Hematopoietic multipotent progenitor cell (in vitro differentiated cells): Measurements from ENCODE around the gene RHOF. TPM values are rescaled to one million over a fixed set of nuclear protein-coding genes. Genes with fewer than 3 reads are reported as not detected.
"Not testable (repeated sequence)": the region's sequence is repeated elsewhere in the genome, so short reads cannot be mapped to it uniquely, and the experiment has no call there.

Source experiments
- DNase-seq, 3 donors: peaks; one replicate each; pipeline ENCODE4 v3.0.0-alpha.2; 2011 to 2015; ENCODE audit warnings: low read depth in 2 of 3, low spot score in 2 of 3
- total RNA-seq: library from RNA; depleted of rRNA; stranded (reverse); fragments of >200 nt; gene quantifications from one replicate; pipeline ENCODE4 v1.2.3, GENCODE V29; 2012

Gene RHOF
- total RNA-seq, 1 donor: 74.3 TPM

DNA sequence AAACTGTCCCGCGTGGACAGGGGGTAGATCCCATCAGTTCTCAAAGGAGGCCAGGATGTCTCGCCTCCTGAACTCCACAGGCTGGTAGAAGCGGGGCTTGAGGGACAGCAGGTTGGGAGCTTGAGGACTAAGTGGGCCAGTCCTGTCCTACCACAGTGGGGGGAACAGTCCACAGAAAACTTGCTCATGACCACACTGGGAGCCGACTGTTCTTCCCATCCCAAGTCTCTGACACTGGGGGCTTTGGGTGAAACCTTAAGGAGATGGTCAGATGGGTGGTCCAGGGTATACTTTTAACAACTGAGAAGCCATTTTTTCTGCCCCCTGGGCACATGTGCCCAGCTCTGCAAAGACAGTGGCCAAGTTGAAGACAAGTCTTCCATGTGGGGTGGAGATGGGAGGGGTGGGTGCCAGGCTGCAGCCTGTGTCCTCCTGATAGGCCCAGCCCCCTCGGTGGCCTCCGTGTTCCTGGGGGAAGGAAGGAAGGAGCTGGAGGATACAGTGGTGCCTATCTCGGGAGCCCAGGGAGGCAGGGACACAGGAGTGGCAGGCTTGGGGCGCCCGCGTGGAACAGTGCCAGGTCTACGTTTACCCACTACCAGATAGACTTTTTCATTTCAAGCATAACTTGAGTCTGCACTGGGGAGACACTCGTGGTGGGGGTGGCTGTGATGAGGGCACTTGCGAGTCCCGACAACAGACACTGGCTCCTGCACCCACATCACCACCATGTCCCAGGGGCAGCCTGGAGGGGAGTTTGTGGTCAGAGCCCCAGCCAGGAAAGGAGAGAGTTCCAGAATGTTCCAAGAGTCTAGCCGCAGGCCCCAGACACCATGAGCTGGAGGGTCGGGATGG is 14.7 kb downstream of the RHOF start:
- DNase-seq: no peak

DNA sequence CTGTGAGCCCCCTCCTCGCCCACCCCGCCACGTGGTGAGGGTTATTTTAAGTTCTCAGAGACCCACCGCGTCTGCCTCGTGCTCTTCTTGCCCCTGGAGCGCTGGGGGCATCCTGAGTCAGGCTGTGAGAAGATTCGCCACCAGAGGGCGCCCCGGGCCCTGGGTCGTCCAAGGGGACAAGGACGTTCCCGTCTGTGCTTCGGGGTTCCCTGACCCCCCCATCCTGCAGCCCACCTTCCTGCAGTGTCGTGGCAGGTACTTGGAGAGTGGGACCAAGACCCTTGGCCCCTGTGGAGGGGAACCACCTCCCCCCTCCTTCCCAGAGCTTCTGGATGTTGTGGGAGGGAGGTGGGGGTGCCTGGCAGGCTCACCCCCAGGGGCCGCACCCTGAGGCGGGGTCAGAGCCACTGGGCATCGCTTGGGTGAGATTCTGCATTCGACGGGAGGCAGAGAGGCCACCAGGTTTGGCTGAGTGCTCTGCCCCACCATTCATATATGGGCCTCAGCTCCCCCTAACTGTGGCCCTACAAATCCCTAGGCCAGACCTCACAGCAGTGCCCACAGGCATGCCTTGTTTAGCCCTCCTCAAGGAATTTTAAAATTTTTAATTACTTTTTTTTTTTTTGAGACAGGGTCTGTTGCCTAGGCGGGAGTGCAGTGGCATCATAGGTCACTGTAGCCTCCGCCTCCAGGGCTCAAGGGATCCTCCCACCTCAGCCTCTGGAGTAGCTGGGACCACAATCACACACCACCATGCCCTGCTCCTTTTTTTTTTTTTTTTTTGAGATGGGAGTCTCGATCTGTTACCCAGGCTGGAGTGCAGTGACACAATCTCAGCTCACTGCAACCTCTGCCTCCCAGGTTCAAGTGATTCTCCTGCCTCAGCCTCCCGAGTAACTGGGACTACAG is 17.0 kb downstream of the RHOF start:
- DNase-seq: peak; percentile 83 to 89 (median 86)

DNA sequence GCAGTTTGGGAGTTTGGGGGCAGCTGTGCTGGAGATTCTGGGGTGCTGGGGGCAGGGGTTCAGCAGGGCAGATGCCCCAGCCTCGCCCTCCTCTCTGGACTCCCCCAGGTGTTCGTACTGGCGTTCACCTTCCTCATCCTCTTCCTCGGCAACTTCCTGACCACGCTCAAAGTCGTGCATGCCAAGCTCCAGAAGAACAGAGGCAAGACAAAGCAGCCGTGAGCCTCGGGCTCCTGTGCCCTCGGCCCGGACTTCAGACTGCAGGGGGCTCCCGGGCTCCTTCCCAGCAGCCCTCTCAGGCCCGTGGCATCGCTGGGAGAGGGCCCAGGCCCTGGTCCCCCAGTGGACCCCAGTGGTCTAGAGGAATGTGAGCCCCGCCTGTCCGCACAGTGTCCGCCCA is 18.0 kb downstream of the RHOF start:
- no peak for DNase-seq

DNA sequence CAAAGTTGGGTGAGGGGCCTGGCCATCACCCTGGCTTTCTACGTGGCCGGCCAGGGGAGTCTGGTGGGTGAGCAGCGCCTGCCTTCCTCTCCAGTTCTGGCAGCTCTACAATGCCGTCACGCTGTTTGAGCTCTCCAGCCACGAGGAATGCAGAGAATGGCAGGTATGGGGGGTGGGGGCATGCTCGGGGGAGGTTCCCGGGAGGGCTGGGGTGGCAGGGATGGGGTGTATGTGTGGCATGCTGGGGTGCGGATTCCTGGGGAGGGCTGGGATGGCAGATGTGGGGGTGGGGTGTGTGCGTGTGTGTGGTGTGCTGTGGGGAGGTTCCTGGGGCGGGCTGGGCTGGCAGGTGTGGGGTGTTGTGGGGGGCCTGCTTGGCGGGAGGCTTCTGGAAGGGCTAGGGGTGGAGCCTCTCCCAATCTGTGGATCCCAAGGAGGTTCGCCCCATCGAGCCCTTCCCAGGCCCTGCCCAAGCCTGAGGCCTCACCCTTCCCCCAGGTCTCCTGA is 18.5 kb downstream of the RHOF start:
- no peak for DNase-seq

DNA sequence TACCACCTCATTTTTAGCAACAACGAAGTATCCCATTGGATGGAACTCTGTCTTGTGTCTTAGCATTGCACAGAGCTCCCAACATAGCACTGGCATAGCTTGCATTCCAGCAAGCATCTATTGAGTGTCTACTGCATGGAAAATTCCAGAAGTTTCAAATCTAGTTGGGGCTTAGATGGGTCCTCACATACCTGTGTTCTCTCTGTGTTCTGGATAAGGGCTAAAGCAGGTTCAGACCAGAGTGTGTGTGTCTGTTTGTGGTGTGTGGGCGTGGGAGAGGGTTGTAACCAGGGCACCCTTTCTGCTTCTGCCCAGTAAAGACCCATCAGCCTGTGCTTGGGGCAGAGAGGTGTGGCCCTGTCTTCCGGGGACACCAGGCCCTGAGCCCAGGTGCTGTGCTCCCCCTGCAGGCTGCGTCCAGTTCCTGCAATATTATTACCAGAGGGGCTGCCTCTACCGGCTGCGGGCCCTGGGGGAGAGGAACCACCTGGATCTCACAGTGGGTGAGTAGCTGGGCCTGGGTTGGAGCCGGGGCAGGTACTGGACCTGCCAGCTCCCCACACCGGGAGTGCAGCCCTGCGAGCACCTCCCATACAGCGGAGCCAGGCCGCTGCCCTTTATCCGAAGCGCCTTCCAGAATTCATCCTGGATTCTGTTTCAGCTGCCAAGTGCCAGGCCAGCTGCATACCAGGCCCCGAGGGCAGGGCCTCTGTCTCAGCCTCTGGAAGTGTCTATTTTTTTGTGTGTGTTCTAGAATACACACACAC is 20.3 kb downstream of the RHOF start:
- DNase-seq: peak in 2 of 3 donors; percentile 65 to 74

DNA sequence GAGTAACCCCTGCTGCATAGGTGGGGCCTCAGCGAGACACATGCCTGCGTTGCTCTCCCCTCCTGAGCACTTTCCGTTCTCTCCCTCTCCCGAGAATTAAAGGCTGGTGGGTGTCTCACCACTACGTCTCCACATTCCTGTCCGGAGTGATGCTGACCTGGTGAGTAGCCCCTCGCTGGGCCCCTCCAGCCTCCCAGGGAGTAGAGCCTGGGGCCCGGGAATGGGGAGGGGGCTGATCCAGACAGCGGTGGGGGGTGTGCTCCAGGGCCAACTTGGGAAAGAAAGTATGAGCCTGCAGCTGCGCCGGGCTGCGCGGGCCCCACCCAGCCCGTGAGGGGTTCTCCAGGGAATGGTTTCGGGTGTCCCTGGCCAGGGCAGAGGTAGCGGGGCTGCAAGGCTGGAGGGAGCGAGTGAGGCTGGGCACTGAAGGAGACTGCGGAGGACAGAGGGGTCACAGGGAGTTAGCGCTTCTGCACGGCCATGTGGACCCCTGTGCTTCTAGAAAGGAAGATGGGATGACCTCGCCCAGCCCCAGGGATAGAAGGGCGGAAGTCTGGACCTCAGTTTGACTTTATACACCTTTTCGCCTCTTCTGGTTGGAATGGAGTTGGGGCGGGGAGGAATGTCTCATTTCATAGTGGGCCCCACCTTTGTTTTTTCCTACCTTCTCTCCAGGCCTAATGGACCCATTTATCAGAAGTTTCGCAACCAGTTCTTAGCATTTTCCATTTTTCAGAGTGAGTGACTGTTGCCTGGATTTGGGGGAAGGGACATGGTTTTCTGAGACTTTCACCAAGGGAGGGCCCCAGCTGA is 22.5 kb downstream of the RHOF start:
- DNase-seq: no peak

DNA sequence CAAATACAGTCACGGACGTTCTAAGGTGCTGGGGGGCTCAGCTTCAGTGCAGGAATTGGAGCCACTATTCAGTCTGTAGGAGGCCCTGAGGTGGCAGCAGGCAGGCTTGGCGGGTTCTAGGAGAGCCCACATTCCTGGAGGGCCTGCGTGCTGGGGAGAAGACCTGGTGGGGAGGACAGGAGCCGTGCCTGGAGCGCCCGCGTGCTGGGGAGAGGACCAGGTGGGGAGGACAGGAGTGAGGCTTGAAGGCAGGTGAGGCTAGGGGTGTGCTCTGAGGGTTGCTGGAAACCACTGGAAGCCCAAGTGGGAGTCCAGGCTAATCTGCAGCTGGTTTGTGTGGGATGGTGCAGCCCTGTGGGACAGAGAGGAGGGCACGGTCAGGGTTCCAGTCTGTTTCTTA is 23.1 kb downstream of the RHOF start:
- DNase-seq: no peak

DNA sequence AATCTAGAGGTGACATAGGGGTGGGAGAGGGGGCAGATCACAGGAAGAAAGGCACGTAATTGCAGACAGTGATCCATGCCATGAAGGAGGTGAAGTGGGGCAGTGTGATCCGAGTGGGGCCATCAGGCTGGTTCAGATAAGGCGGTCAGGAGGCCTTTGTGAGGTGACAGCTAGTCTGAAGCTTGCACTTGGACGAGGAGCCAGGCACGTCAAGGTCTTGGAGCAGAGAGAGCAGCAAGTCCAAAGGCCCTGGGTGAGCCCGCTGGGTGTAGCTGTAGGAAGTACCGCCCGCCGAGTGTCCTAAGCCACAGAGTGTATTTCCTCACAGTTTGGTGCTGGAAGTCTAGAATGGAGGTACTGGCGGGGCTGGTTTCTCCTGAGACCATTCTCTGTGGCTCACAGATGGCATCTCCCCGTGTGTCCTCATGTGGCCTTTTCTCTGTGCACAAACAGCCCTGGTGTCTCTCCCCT is 23.6 kb downstream of the RHOF start:
- DNase-seq: no peak

DNA sequence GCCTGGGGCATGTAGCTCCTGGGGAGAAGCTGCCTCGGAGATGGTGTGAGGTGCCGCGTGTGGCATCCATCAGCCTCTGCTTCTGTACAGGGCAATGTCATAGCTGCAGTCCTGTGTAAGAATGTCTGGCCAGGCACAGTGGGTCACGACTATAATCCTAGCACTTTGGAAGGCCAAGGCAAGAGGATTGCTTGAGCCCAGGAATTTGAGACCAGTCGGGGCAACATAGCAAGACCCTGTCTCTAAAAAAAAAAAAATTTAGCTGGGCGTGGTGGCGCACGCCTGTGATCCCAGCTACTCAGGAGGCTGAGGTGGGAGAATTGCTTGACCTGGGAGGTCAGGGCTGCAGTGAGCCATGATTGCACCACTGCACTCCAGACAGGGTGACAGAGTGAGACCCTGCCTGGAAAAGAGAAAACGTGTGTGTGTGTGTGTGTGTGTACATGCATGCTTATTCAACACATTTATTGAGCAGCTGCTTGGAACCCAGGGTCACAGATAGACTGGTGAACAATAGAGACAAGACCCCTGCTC is 24.1 kb downstream of the RHOF start:
- no peak for DNase-seq

DNA sequence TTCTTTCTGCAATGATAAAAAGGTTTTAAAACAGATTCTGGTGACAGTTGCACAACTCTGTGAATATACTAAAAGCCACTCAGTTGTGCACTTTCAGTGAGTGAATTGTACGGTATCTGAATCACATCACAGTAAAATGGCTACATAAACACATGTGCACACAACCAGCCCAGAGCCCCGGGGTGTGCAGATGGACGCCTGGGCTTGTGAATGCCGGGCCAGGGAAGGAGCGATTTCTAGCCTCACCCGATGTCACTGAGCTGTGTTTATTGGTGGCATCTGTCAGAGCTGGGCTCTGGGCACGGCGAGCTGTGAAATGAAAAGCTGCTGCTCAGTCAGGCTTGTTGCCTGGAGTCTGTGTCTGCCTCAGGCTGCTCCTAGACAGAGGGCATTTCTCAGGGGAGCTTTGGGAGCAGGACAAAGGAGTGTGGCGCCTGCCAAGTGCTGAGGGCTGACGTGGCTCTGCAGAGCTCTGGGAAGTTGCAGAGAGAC is 25.9 kb downstream of the RHOF start:
- DNase-seq: no peak

DNA sequence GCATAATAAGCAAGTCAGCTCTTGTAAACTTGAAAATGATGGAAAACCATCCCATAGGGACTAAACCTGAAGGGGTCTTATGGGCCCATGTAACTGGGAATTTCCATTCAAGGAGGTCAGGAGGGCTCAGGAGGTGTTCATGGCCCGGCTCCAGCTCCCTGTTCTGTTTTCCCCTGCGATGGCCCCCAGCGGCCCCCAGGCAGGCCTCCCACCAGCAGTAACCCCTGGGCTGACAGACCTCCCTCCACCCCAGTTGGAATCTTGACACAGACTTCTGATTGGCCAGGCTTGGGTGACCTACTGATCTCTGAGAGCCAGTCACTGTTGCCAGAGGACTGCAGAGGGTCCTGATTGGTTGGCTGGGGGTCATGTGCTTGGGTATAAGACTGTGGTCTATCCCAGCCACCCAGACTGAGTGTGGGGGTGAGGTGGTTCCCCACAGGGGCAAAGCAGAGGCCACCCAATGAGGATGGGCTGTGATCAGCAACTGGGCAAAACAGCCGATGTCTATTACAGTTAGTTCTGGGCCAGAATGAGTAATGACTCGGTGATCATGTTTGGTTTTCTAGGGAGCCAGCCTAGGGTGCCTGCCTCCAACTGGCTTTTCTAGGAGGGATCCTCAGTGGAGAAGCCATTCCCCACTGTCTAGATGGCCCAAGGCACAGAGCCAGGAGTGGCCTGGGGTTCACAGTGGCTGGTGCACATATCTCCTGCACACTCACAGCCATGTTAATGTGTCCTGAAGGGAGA is 27.0 kb downstream of the RHOF start:
- DNase-seq: no peak

DNA sequence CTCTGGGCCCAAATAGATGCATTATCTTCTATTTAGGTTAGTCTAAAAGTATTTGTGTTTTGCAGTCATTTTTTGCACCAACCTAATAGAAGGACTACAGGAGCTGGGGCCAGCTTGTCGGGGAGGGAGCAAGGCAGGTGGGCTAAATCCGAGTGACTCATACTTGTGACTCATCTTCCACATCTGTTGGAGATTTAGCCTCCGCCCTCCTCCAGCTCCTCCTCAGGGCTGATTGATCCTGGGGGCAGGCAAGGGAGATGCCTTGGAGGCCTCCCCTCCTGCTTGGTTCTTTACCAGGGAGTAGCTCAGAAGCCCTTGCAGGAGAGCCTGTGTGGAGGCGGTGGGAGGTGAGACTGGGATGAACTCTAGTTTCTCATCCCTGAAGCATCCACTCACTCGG is 27.9 kb downstream of the RHOF start:
- no peak for DNase-seq

DNA sequence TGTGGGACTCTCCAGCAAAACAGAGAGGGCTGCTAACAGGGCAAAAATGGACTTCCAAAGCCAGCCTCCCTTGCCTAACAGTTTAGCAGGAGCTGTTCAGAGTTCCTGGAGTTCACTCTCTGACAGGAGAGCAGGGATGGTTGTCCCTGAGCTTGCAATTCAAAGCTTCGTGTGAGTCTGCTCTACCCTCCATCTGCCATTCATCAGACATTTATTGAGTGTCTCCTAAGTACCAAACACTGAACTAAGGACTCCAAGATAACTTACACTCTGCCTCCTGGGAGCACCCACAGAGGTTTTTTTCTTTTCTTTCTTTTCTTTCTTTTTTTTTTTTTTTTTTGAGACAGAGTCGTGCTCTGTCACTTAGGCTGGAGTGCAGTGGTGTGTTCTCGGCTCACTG is 28.7 kb downstream of the RHOF start:
- DNase-seq: no peak

DNA sequence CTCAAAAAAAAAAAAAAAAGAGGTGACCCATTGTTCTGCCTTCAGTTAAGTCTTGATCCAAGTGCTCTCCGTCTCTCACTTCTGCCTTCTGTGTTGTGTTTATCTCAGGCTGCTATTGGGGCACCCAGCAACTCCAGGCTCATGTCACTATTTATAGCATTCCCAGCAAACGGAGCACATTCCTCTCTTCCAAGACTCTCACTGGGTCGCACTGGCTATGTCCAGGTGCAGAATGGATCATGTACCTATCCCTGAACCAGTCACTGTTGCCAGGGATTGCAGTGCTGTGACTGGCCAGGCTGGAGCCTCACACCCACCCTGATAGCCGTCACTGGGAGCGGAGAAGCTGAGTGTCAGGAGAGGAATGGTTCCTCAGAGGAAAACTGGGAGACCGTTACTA is 31.2 kb downstream of the RHOF start:
- DNase-seq: no peak

DNA sequence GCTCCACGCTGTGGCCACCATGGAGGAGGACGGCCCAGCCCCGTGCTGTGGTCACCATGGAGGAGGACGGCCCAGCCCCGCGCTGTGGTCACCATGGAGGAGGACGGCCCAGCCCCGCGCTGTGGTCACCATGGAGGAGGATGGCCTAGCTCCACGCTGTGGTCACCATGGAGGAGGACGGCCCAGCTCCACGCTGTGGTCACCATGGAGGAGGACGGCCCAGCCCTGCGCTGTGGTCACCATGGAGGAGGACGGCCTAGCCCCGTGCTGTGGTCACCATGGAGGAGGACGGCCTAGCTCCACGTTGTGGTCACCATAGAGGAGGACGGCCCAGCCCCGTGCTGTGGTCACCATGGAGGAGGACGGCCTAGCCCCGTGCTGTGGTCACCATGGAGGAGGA is 35.0 kb downstream of the RHOF start:
- not testable (repeated sequence) for DNase-seq

DNA sequence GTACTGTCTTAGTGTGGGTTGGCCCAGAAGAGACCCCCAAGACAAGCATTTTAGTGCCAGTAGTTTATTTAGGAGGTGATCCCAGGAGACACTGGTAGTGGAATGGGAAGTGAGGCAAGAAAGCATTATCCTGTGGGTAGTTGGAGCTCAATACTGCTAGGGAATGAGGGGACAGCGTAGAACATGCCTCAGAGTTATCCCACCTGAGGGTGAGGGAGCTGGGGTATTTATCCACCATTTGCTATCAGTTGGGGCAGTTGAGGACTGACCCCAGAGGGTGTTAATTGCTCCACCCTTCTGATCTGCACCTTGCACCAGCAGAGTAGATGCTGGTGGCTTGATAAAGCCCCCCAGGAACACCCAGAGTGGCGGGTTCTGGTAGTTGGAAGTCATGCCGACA is 37.9 kb downstream of the RHOF start:
- no peak for DNase-seq

DNA sequence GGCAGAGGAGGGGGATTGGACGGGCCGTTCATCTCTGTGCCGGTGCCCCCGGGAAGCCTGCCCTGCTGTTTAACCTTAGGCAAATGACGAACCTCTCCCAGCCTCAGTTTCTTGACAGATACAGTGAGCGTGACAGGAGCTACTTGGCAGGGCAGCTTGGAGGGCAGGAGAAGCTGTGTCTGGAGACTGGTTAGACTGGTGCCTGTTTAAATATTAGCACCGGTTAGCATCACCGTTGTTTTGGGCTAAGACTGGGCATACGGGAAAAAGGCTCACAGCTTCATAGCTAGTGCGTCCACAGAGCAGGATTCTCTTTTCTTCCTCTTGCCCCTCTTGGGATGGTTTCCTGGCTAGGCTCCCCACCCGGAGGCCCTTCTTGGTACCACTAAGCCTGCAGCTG is 38.7 kb downstream of the RHOF start:
- DNase-seq: no peak

DNA sequence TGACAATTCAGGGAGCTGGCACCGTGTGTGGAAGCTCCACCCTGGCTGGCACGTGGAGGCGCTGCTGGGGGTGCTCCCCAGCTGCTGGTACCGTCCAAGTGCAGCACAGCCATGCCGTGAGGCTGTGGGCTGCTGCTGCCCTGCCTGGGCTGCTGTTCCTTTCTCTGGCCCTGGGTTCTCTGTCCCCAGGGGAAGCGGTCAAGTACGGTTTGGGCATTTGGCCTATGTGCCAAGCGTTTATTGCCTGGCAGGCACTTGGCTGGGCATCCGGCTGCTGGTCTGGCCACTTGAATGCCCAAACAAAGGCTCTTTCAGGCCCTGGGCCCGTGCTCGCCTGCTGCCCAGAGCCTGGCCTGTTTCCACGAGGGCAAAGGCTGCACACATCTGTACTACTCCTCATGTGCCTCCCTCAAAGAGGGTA is 39.6 kb downstream of the RHOF start:
- no peak for DNase-seq
